ENCODE data around the gene CDPF1. TPM values are rescaled to one million over a fixed set of nuclear protein-coding genes. Genes with fewer than 3 reads are reported as not detected.

Gene CDPF1
- polyA plus RNA-seq, 3 donors: 8.3 to 8.4 (median 8.3) TPM

DNA sequence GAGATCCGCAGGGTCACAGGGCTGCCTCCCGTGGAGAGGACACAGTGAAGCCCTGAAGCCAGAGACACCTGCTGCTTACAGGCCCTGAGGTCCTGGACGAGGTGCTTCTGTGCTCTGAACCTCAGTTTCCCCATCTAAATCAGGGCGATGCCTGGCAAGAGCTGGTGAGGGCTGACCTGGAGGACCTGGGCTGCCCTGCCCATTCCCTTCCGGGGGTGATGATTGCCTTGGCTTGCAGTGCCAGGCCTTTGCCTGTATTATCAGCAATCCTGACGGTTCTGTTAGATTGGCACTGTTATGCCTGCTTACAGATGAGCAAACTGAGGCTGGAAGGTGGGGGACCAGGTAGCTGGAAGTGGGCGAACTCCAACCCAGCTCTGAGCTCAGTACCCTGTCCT lies 38.8 kb upstream of the CDPF1 start:
- H2AFZ ChIP-seq (ENCODE audit: insufficient read depth, low read depth, low read length, poor library complexity, severe bottlenecking): no peak overlapping the region
- H3K4me3 ChIP-seq (replicated peaks in 1 of 3; ENCODE audit: low read depth in 2 of 3, low read length in 3 of 3): peak overlapping the region in 1 of 3 experiments; percentile 68
- Mint-ChIP-seq H3K36me3 (peaks cover 61 to 71% of the 10 kb centered on the region in 2 donors), H3K9me3 (peaks cover 5 to 11% (median 8%) of the 10 kb centered on the region in 7 donors), H3K27ac (peak overlapping the region in 1 of 7 donors; percentile 24), H3K4me3 (no peak overlapping the region), H3K4me1 (peaks cover 34% of the 10 kb centered on the region), H3K27me3 (ENCODE audit: low read depth in 3 of 3) (peaks cover 0 to 1% (median 1%) of the 10 kb centered on the region in 3 donors)
- H3K27ac ChIP-seq (ENCODE audit: low read depth in 1 of 2, low read length in 2 of 2): no peak overlapping the region
- peak overlapping the region; percentile 73 for H3K4me2 ChIP-seq (replicated peaks; ENCODE audit: extremely low read depth, low read length, poor library complexity, severe bottlenecking)
- no peaks in the 10 kb centered on the region for H3K27me3 ChIP-seq (ENCODE audit: control insufficient read depth in 2 of 2, insufficient read depth in 2 of 2, low read length in 2 of 2)
- TF ChIP-seq, protein P1, sequence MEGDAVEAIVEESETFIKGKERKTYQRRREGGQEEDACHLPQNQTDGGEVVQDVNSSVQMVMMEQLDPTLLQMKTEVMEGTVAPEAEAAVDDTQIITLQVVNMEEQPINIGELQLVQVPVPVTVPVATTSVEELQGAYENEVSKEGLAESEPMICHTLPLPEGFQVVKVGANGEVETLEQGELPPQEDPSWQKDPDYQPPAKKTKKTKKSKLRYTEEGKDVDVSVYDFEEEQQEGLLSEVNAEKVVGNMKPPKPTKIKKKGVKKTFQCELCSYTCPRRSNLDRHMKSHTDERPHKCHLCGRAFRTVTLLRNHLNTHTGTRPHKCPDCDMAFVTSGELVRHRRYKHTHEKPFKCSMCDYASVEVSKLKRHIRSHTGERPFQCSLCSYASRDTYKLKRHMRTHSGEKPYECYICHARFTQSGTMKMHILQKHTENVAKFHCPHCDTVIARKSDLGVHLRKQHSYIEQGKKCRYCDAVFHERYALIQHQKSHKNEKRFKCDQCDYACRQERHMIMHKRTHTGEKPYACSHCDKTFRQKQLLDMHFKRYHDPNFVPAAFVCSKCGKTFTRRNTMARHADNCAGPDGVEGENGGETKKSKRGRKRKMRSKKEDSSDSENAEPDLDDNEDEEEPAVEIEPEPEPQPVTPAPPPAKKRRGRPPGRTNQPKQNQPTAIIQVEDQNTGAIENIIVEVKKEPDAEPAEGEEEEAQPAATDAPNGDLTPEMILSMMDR (IDR thresholded peaks at IDR 0.05): no peak
- no peak for DNase-seq
- peaks cover 30 to 56% of the 10 kb centered on the region in 2 donors for H3K36me3 ChIP-seq (replicated peaks in 1 of 2; ENCODE audit: control insufficient read depth in 1 of 2, insufficient read depth in 2 of 2, low read length in 2 of 2)
- H3K9me3 ChIP-seq (replicated peaks in 1 of 2; ENCODE audit: control insufficient read depth in 1 of 2, insufficient read depth in 1 of 2, low read length in 2 of 2): peaks cover 0 to 9% of the 10 kb centered on the region in 2 donors
- peaks cover 31 to 36% of the 10 kb centered on the region in 2 donors for H3K4me1 ChIP-seq (ENCODE audit: control insufficient read depth in 1 of 2, insufficient read depth in 2 of 2, low read length in 2 of 2)
- 91% methylated on average over 5 of the region's 7 CpGs for WGBS (ENCODE audit: insufficient coverage)
- peak overlapping the region; percentile 59 for H3K9ac ChIP-seq (ENCODE audit: insufficient read depth, low read length, poor library complexity, severe bottlenecking)
- H3K79me2 ChIP-seq (ENCODE audit: insufficient read depth, low read length): no peaks in the 10 kb centered on the region
- no peaks in the 10 kb centered on the region for H4K20me1 ChIP-seq (ENCODE audit: insufficient read depth, low read length)
- intact Hi-C loops (cut with micrococcal nuclease): no loop called here

DNA sequence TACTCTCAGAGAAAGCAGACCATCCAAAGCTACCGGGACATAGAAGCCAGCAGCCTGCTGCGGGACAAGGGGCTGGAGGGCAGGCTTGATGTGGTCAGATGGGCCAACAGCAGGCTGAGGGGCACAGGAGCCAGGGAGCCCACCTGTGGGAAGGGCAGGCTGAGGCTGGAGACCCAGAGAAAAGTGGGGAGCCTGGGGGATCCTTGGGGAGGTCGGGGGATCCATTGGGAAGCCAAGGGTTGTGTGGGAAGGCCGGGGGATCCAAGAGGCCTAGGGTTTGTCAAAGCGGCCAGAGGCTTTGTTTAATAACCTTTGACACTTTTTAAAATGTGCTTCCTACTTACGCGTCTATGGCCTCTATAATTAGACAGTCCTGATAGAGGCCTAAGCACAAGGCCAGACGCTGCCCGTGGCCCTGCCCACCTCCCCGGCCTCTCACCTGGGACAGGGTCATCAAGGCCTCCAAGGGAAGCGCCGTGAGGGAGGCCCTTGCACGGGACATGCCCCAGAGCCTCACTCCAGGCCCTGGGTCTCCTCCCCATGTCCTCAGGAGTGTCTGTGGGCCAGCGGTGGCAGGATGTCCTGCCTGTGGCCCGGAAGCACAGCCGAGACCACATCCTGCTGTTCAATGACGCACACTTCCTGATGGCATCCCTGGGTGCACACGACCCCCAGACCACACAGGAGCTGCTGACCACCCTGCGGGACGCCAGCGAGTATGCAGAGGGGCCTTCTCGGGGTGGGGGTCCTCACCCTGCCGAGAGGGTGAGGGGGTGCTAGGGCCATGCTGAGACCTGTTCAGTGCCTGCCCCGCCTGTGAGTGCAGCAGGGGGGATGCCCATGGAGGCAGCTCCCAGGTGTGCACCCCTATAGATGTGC lies 38.0 kb upstream of the CDPF1 start:
- no peaks in the 10 kb centered on the region for H4K20me1 ChIP-seq (ENCODE audit: insufficient read depth, low read length)
- H3K27ac ChIP-seq (ENCODE audit: low read depth in 1 of 2, low read length in 2 of 2): peak overlapping the region; percentile 28 to 70
- Mint-ChIP-seq H3K4me1 (peaks cover 27% of the 10 kb centered on the region), H3K36me3 (peaks cover 65 to 77% of the 10 kb centered on the region in 2 donors), H3K9me3 (peaks cover 7 to 11% (median 8%) of the 10 kb centered on the region in 7 donors), H3K4me3 (peak overlapping the region; percentile 65 to 67), H3K27me3 (ENCODE audit: low read depth in 3 of 3) (peaks cover 0 to 1% (median 1%) of the 10 kb centered on the region in 3 donors), H3K27ac (peak overlapping the region in 5 of 7 donors; percentile 47 to 90 (median 77))
- peak overlapping the region; percentile 1 to 68 (median 26) for H3K4me3 ChIP-seq (replicated peaks in 1 of 3; ENCODE audit: low read depth in 2 of 3, low read length in 3 of 3)
- no peaks in the 10 kb centered on the region for H3K27me3 ChIP-seq (ENCODE audit: control insufficient read depth in 2 of 2, insufficient read depth in 2 of 2, low read length in 2 of 2)
- peak; percentile 27 to 37 (median 31) for DNase-seq
- peaks cover 23 to 29% of the 10 kb centered on the region in 2 donors for H3K4me1 ChIP-seq (ENCODE audit: control insufficient read depth in 1 of 2, insufficient read depth in 2 of 2, low read length in 2 of 2)
- TF ChIP-seq, protein P1 (IDR thresholded peaks at IDR 0.05): no peak
- 15% methylated on average over 17 of the region's 24 CpGs for WGBS (ENCODE audit: insufficient coverage)
- H3K79me2 ChIP-seq (ENCODE audit: insufficient read depth, low read length): no peaks in the 10 kb centered on the region
- peak overlapping the region; percentile 74 for H2AFZ ChIP-seq (ENCODE audit: insufficient read depth, low read depth, low read length, poor library complexity, severe bottlenecking)
- H3K4me2 ChIP-seq (replicated peaks; ENCODE audit: extremely low read depth, low read length, poor library complexity, severe bottlenecking): peak overlapping the region; percentile 73
- intact Hi-C loops (cut with micrococcal nuclease): no loop called here
- peaks cover 34 to 63% of the 10 kb centered on the region in 2 donors for H3K36me3 ChIP-seq (replicated peaks in 1 of 2; ENCODE audit: control insufficient read depth in 1 of 2, insufficient read depth in 2 of 2, low read length in 2 of 2)
- peaks cover 0 to 9% of the 10 kb centered on the region in 2 donors for H3K9me3 ChIP-seq (replicated peaks in 1 of 2; ENCODE audit: control insufficient read depth in 1 of 2, insufficient read depth in 1 of 2, low read length in 2 of 2)
- H3K9ac ChIP-seq (ENCODE audit: insufficient read depth, low read length, poor library complexity, severe bottlenecking): peak overlapping the region; percentile 59

All from CD14-positive monocyte (primary cell).